H54 (cell line): ENCODE results near the gene MTHFD2L.
"Not testable (repeated sequence)": the region's sequence is repeated elsewhere in the genome, so short reads cannot be mapped to it uniquely, and the experiment has no call there.

Source experiments
- DNase-seq: peaks from one replicate; pipeline ENCODE4 v3.0.0; 2011; ENCODE audit warnings: low spot score, mixed read lengths; ENCODE audit not compliant: insufficient read length
- FAIRE-seq: peaks from 3 replicates; lab custom pipeline; 2011; peaks lifted over from hg19 to GRCh38; lab: Jason Lieb, UNC
- POLR2A ChIP-seq: IDR thresholded peaks from 2 replicates; pipeline ENCODE4 v1.6.1; 2011; ENCODE audit warnings: low read depth, mild to moderate bottlenecking, low read length

MTHFD2L gene

DNA sequence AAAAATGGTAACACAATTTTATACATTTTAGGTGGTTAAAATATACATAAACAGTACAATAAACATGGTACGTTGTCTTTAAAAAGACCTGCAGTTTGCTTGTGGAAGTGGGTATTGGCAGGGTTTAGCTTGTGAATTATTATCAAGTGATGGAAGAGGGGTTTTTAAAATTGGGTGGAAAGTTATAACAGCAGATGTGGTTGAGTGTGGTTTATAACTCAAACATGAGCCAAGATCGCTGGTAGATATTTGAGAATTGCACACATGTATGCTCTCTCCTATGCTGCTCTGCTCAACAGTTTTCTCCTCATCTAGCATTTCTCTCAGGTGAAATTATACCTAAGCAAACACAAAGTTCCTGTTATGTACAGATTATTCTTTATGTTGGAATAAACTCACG, 164.4 kb downstream of the MTHFD2L start:
- no peak for FAIRE-seq

DNA sequence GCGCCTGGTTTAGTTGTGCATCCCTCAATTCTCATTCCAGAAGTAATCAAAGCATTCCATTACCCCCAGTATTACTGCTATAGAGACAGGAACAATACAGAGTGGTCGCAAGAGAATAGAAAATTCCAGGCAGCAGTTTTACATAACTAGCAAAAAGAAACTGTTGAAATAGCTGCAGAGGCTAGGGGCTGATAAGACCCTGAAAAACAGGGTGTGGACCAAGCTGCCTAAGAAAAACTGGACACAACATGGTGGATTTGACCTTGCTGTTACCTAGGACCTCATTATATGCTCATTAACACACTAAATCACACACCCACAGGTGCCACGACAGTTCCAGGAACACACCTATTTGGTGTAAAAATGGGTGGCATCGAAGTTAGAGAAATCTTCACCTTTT, 165.7 kb downstream of the MTHFD2L start:
- no peak for DNase-seq
- TF ChIP-seq POLR2A = no peak
- no peak for FAIRE-seq

More for the DNA sequence above, 164.4 kb downstream of the MTHFD2L start:
- no peak for TF ChIP-seq POLR2A
- DNase-seq = no peak

DNA sequence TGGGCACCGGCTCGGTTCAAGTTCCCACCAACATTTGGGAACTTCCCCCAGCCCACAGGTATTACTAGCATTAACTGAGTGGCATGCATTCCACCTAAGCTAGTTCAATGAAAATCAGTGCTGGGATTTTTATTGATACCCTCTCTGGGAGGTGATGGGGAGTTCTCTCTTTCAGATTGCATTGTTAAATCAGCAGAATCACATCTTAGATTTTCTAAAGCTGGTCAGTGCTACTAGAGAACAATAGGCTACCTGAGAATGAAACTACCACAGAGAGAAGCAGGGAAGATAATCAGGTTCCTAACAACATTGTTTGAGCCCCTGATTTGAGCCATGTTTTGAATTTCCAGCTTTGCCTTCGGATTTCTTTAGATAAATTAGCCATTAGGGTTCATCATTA, 166.3 kb downstream of the MTHFD2L start:
- FAIRE-seq (no peak), DNase-seq (no peak)
- TF ChIP-seq POLR2A = no peak

DNA sequence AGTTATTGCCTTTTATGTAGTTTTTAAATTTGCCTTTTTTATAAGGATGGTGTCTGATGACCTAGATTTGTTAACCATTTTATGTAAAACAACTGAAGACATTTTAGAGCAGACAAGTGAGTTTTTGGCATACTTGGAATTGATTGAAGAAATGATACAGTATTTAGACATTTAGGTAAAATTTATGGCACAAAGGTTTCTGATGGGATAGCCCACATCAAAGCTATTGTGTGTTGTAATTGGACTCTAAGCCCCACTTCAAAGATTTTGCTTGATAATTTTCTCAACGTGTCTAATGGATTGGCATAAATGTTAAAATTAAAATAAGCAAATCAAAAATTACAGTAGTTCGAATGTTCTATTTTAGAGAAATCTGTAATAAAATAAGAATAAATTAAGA, 168.0 kb downstream of the MTHFD2L start:
- FAIRE-seq = no peak
- no peak for TF ChIP-seq POLR2A
- no peak for DNase-seq

DNA sequence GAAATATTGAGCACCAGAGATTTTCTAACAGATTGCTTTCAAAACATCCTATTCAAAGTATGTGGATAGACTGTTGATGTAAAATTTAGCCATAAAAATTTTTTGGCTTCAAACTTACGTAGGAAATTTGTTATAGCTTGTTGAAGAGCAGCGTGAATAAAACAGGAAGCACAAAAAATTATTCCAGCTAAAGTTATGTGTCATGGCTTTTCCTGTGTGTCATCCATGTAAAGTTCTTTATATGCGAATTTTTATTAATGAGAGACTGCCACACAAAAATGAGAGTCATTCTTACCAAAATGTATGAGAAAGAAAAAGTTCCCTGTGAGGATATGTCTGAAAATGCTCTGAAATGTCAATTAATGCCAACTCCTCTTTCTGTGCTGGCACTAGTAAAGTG, 169.8 kb downstream of the MTHFD2L start:
- DNase-seq (no peak), FAIRE-seq (no peak)
- TF ChIP-seq POLR2A = no peak

DNA sequence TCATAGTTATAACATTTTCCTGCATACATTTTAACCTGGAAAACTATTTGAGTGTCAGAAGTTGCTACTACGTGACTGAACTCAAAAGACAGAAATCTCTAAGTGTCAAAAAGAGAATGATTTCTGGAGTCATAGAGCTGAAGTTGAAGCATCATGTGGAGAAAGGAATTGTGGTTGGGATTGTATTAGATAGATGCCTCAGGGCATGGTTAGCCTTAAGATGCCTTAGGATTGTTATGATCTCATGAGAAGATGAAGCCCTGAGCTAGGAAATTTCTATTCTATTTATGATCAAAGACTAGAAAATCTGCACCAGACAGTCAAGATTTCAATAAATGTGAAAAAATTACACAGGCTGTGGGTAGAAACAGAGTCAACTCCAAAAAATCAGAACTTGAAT, 170.6 kb downstream of the MTHFD2L start:
- FAIRE-seq = no peak
- no peak for TF ChIP-seq POLR2A
- no peak for DNase-seq

DNA sequence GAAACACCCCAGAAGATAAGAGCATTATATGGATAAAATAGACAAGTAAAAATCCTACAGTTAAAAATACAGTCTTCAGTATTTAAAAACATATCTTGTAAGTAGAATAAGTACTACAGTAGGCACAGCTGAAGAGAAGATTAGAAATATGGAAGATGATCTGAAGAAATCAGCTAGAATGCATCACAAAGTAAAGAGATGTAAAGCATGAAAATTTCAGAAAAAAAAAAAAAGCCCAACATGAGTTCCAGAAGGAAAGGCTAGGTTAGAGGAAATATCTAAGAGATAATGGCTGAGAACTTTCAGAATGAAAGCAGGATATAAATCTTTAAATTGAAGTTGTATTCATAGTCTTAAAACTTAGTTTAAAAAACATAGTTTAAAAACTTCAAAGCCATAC, 171.4 kb downstream of the MTHFD2L start:
- DNase-seq (no peak), FAIRE-seq (no peak)
- TF ChIP-seq POLR2A = no peak

DNA sequence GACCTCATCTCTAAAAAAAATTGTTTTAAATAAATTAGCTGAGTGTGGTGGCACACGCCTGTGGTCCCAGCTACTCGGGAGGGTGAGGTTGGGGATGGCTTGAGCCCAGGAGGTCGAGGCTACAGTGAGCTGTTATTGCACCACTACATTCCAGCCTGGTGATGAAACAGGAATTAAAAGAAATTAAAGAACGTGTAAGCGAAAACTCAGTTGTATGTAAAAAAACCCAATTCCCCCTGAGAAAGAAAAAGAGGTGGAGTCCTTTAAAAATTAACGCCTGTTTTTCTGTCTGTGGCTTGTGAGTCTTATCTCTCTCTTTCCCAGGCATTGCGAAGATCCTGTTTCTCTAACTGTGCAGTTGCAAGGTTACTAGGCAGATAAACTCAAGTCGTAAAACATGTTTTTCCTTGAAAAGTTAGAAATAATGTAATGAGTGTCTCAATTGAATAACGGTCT, 172.4 kb downstream of the MTHFD2L start:
- no peak for TF ChIP-seq POLR2A
- FAIRE-seq = no peak

DNA sequence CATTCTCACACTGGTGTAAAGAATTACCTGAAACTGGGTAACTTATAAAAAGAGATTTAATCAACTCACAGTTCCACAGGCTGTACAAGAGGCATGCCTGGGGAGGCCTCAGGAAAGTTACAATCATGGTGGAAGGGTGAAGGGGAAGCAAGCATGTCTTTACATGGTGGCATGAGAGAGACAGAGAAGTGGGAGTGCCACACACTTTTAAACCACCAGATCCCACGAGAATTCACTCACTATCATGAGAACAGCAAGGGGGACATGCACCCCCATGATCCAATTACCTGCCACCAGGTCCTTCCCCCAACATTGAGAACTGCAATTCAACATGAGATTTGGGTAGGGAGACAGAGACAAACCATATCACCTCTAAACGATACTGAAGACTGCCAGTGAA, 173.3 kb downstream of the MTHFD2L start:
- no peak for FAIRE-seq
- no peak for DNase-seq
- TF ChIP-seq POLR2A = no peak

More for the DNA sequence above, 172.4 kb downstream of the MTHFD2L start:
- DNase-seq = no peak

DNA sequence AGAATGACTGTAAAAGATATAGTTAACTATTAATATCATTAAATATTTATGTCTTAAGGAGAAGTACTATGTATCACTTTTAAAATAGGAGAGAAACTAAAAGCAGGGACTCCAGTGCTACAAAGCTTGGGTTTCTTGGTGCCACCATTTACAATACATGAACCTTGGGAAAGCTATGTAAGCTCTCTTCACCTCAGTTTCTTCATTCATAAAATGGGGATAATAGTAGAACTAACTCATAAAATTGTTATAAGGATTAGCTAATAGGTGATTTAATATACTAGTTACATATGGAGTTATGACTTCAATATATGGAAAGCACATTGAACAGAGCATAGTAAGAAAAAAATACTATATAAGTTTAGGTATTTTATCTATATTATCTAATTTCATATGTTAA, 174.0 kb downstream of the MTHFD2L start:
- DNase-seq = no peak
- no peak for FAIRE-seq
- no peak for TF ChIP-seq POLR2A

DNA sequence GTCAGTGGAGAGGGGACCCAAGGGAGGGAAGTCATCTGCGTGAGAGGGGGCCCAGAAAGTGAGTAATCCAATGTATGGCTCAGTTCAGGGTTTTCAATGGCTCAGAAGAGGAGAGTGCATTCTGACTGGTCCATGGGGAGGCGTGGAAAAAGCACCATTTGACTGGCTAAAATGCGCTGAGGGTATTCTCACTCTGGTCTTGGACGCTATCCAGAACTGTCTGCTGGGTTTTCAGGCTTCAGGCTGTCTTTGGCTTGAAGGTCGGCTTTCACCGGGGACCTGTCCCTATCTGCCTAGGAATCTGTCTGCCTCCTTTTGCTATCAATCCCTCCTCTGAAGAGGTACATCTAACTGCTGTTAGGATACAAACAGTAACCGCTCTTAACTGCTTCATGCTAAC, 176.7 kb downstream of the MTHFD2L start:
- FAIRE-seq = no peak
- TF ChIP-seq POLR2A = no peak
- no peak for DNase-seq

DNA sequence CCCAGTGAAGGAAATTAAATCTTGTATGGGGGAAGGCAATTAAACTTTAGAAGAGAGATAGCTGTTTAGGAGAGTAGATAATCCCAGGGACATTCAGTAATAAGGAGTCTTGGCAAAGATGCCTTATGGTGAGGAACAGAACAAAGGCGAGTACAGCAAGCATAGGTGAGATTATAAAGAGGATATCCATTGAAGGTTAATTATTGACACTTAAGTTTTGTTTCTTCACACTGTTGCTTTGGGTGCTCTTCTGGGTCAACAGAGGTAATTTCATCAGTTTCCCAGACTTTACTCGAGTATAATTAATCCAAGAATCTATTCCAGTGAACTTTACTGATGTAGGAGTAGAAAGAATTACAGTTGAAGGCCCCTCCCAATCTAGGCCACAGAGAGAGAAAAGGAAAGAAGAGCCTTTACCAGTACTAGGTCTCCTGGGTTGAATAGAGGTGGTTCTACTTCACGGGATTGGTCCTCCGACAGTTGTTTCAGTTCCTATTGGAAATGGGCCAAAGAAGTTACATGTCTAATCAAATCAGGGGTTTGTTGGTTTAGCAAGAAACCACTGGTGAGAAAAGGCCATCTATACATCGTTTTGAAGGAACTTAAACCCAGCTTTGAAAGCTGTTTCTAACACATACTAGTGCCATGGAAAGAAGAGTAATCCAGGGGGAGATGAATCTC, 177.6 kb downstream of the MTHFD2L start:
- no peak for TF ChIP-seq POLR2A
- FAIRE-seq (no peak), DNase-seq (no peak)

DNA sequence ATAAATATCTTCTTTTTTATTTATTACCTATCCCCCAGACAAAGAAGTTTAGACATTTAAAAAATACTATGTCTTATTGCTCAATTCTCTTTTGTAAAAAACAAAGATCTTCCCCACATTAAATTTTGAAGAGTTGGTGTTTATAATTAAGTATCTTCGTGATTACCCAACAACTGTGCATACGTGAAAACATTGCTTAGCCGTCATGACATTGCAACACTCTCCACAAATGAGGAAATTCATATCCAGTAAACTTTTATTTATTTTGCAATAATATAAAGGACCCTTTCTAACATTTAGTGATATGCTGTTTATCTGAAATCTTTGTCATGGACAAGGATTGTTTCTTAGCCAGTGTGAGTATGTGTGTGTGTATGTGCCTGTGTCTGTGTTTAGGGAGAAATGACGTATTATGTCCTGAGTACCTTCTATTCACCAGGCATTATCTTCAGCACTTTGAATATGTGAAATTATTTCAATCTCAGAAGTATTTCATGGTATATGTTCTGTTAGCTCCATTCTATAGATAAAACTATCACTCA, 180.9 kb downstream of the MTHFD2L start:
- TF ChIP-seq POLR2A = no peak
- DNase-seq (no peak), FAIRE-seq (no peak)

DNA sequence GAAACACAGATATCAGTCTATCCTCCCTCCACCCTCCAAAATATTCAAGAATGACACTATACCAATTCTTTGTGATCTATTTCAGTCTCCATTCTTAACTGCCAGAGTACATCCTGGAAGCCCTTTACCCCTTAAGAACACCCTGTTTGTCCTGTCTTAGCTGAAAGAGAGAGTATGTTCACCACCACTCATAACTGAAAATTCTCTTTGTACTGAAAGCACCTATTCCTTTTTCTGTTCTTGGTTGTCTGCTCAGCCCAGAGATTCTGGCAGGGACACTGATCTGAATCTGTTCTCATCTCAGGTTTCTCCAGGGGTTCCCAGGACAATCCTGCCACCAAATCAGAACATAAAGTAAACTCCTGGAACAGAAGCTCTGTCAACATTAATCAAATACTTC, 181.6 kb downstream of the MTHFD2L start:
- no peak for TF ChIP-seq POLR2A
- FAIRE-seq (no peak), DNase-seq (no peak)

DNA sequence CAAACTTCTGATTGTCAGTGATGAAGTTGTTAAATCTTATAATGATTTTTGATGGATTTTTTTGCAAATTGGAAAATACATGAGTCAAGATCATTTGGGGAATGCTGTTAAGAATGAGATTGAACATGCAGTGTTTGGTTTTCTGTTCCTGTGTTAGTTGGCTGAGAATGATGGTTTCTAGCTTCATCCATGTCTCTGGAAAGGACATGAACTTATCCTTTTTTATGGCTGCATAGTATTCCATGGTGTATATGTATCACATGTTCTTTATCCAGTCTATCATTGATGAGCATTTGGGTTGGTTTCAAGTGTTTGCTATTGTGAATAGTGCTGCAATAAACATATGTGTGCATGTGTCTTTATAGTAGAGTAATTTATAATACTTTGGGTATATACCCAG, 182.5 kb downstream of the MTHFD2L start:
- DNase-seq, FAIRE-seq: not testable (repeated sequence)
